Thyroid gland (tissue), 4 donors: ENCODE results near the gene SCYGR2.

Experiments used
- POLR2A ChIP-seq, 2 donors: fragments of 450-650 bp; IDR thresholded peaks; one replicate each; pipeline ENCODE4 v1.6.1; 2017; ENCODE audit warnings: antibody characterized with exemption in 2 of 2, mild to moderate bottlenecking in 2 of 2, moderate library complexity in 1 of 2
- TF ChIP-seq, protein P1 (sequence below), 6 experiments: fragments of 200-600 bp in 3 of 6; fragments of 450-650 bp in 3 of 6; sonication (generic) in 3 of 6; IDR thresholded peaks; one replicate each; pipeline ENCODE4 v1.5.1; 2016 to 2019; ENCODE audit warnings: antibody characterized with exemption in 6 of 6, mild to moderate bottlenecking in 2 of 6, inconsistent platforms in 1 of 6, moderate library complexity in 1 of 6

DNA sequence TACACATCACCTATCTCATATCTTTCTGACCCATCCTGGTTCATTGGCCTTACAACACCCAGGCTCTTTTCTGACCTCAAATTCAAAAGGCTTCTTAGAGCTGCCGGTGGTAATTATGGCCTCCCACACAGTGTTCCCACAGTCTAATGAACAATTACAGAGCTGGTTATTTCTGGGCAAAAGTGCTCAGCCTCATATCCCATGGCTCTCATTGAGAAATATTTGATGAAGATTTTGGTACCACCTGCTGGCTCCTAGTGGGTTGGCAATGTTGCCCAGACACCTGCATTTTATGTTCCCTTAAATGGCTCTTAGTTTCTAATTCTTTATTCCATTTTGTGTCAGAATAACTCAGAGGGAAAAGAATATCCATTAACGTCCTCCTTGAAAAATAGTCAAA lies 20.1 kb upstream of the SCYGR2 start:
- TF ChIP-seq, protein P1, sequence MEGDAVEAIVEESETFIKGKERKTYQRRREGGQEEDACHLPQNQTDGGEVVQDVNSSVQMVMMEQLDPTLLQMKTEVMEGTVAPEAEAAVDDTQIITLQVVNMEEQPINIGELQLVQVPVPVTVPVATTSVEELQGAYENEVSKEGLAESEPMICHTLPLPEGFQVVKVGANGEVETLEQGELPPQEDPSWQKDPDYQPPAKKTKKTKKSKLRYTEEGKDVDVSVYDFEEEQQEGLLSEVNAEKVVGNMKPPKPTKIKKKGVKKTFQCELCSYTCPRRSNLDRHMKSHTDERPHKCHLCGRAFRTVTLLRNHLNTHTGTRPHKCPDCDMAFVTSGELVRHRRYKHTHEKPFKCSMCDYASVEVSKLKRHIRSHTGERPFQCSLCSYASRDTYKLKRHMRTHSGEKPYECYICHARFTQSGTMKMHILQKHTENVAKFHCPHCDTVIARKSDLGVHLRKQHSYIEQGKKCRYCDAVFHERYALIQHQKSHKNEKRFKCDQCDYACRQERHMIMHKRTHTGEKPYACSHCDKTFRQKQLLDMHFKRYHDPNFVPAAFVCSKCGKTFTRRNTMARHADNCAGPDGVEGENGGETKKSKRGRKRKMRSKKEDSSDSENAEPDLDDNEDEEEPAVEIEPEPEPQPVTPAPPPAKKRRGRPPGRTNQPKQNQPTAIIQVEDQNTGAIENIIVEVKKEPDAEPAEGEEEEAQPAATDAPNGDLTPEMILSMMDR (IDR thresholded peaks at IDR 0.05), result no peak
- TF ChIP-seq POLR2A (IDR thresholded peaks at IDR 0.05), result no peak
